GM18867 (cell line): ENCODE data around the gene ARPC1B.

Experiments used
- ATAC-seq: cut with Tn5 transposase; IDR thresholded peaks from one replicate; pipeline ENCODE4 v1.9.1; 2021; ENCODE audit warnings: mild to moderate bottlenecking, moderate library complexity; ENCODE audit not compliant: unreplicated experiment

ARPC1B gene

DNA sequence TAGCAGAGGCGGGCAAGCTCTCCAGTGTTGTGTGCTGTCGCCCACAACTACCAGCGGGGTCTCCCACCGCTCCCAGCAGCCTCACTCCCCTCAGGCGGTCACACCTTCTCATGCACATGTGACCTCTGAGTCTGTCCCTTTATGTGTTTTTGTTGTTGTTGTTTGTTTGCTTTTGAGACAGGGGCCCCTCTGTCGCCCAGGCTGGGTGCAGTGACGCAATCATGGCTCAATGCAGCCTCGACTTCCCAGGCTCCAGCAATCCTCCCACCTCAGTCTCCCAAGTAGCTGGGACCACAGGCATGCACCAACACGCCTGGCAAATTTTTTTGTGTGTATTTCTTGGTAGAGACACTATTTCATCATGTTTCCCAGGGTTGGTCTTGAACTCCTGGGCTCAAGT, 65.7 kb downstream of the ARPC1B start:
- ATAC-seq: no peak
